Activated CD4-positive, alpha-beta memory T cell treated with anti-CD3 and anti-CD28 coated beads for 36 hours (primary cell): ENCODE data around the gene ATP8A1. TPM values are rescaled to one million over a fixed set of nuclear protein-coding genes. Genes with fewer than 3 reads are reported as not detected.

Experiments
- CTCF ChIA-PET: fragments of 350-600 bp; sonication (Branson Sonifier 250); formaldehyde crosslinking; loops from one replicate; lab custom pipeline; 2021; ENCODE audit warnings: antibody characterized with exemption, inconsistent platforms; lab: Charles Lee
- POLR2A ChIA-PET: fragments of 350-600 bp; sonication (Branson Sonifier 250); formaldehyde crosslinking; loops from one replicate; lab custom pipeline; 2021; ENCODE audit warnings: antibody characterized with exemption; lab: Charles Lee
- DNase-seq: peaks from one replicate; pipeline ENCODE4 v3.0.0-alpha.2; 2020
- H3K27ac Mint-ChIP-seq: one replicate; pipeline ENCODE4 v1.8.0; 2021; ENCODE audit warnings: mixed read lengths
- H3K27me3 Mint-ChIP-seq: one replicate; pipeline ENCODE4 v1.8.0; 2021; ENCODE audit warnings: mixed read lengths
- H3K36me3 Mint-ChIP-seq: one replicate; pipeline ENCODE4 v1.8.0; 2021; ENCODE audit warnings: mixed read lengths
- H3K4me1 Mint-ChIP-seq: one replicate; pipeline ENCODE4 v1.8.0; 2021; ENCODE audit warnings: low read depth, mixed read lengths
- H3K4me3 Mint-ChIP-seq: one replicate; pipeline ENCODE4 v1.8.0; 2021; ENCODE audit warnings: mild to moderate bottlenecking, mixed read lengths
- H3K9me3 Mint-ChIP-seq: one replicate; pipeline ENCODE4 v1.8.0; 2021; ENCODE audit warnings: mixed read lengths
- intact Hi-C: fragments of 100-400 bp; cut with micrococcal nuclease; formaldehyde crosslinking; loops from one replicate; pipeline ENCODE4 v1.15.1; 2023
- total RNA-seq, 2 experiments: library from RNA; stranded (reverse); gene quantifications; one replicate each; pipeline ENCODE4 v1.2.3, GENCODE V29; 2021

The ATP8A1 gene
- total RNA-seq, 2 experiments from 2014 or later = 23.9 to 24.0 TPM

GRCh38 chr4:42519803-42520417 is 137.0 kb downstream of the ATP8A1 start:
- Mint-ChIP-seq H3K27ac (no peak overlapping the region), H3K4me3 (no peak overlapping the region), H3K36me3 (peaks cover 7% of the 10 kb centered on the region), H3K27me3 (no peaks in the 10 kb centered on the region), H3K9me3 (no peaks in the 10 kb centered on the region), H3K4me1 (no peaks in the 10 kb centered on the region)
- ChIA-PET CTCF (interaction anchor here (0.6 to 3.8 kb wide), 31 partner anchors 8 to 1239 kb away, joined by 3 to 71 read pairs (median 3); no protein-coding TSS in a partner anchor), POLR2A (no interaction called here)
- intact Hi-C loops = loop anchor here (1.0 kb wide), 2 partner anchors 149 to 238 kb away; no protein-coding TSS in a partner anchor
- peak; percentile 25 for DNase-seq

GRCh38 chr4:42515156-42515884 is 141.6 kb downstream of the ATP8A1 start:
- Mint-ChIP-seq H3K27me3 (no peaks in the 10 kb centered on the region), H3K9me3 (no peaks in the 10 kb centered on the region), H3K27ac (no peak overlapping the region), H3K4me3 (no peak overlapping the region), H3K4me1 (no peaks in the 10 kb centered on the region), H3K36me3 (no peaks in the 10 kb centered on the region)
- ChIA-PET POLR2A (no interaction called here), CTCF (interaction anchor here (1.4 kb wide), 1 partner anchor 143 kb away, joined by 6 read pairs; no protein-coding TSS in a partner anchor)
- no peak for DNase-seq
- intact Hi-C loops = no loop called here

- CTCF ChIA-PET = no interaction called here
- Mint-ChIP-seq H3K9me3 (no peaks in the 10 kb centered on the region), H3K27me3 (no peaks in the 10 kb centered on the region), H3K27ac (no peak overlapping the region), H3K4me3 (no peak overlapping the region), H3K36me3 (no peaks in the 10 kb centered on the region), H3K4me1 (no peaks in the 10 kb centered on the region)
- DNase-seq = no peak
- POLR2A ChIA-PET = no interaction called here
- intact Hi-C loops = no loop called here
These were observed 143.0 kb downstream of the ATP8A1 start for GRCh38 chr4:42513748-42514492.

GRCh38 chr4:42512226-42512625 is 144.7 kb downstream of the ATP8A1 start:
- Mint-ChIP-seq H3K4me3 (no peak overlapping the region), H3K36me3 (peaks cover 2% of the 10 kb centered on the region), H3K27ac (no peak overlapping the region), H3K27me3 (no peaks in the 10 kb centered on the region), H3K9me3 (no peaks in the 10 kb centered on the region), H3K4me1 (no peaks in the 10 kb centered on the region)
- intact Hi-C loops = no loop called here
- POLR2A ChIA-PET = no interaction called here
- DNase-seq = no peak
- CTCF ChIA-PET = interaction anchor here (0.7 to 1.3 kb wide), 2 partner anchors 131 to 230 kb away, joined by 3 to 5 read pairs; no protein-coding TSS in a partner anchor

- no peaks in the 10 kb centered on the region for H3K27me3 Mint-ChIP-seq
- no peak overlapping the region for H3K27ac Mint-ChIP-seq
- H3K4me1 Mint-ChIP-seq = no peaks in the 10 kb centered on the region
- DNase-seq = no peak
- no peak overlapping the region for H3K4me3 Mint-ChIP-seq
- CTCF ChIA-PET = interaction anchor here (0.7 to 2.2 kb wide), 6 partner anchors 8 to 473 kb away, joined by 3 to 18 read pairs (median 3); no protein-coding TSS in a partner anchor
- POLR2A ChIA-PET = no interaction called here
- H3K9me3 Mint-ChIP-seq = no peaks in the 10 kb centered on the region
- intact Hi-C loops = no loop called here
- H3K36me3 Mint-ChIP-seq = peaks cover 16% of the 10 kb centered on the region
These were observed 146.7 kb downstream of the ATP8A1 start for GRCh38 chr4:42510225-42510624.

- H3K36me3 Mint-ChIP-seq = peaks cover 36% of the 10 kb centered on the region
- no peaks in the 10 kb centered on the region for H3K27me3 Mint-ChIP-seq
- H3K27ac Mint-ChIP-seq = no peak overlapping the region
- ChIA-PET CTCF (interaction anchor here (0.6 to 1.6 kb wide), 3 partner anchors 8 to 545 kb away, joined by 3 to 4 read pairs (median 4); no protein-coding TSS in a partner anchor), POLR2A (no interaction called here)
- intact Hi-C loops = no loop called here
- no peaks in the 10 kb centered on the region for H3K9me3 Mint-ChIP-seq
- DNase-seq = no peak
- H3K4me1 Mint-ChIP-seq = no peaks in the 10 kb centered on the region
- H3K4me3 Mint-ChIP-seq = no peak overlapping the region
These were observed 155.1 kb downstream of the ATP8A1 start for GRCh38 chr4:42501624-42502401.

GRCh38 chr4:42498040-42498439 is 158.9 kb downstream of the ATP8A1 start:
- H3K36me3 Mint-ChIP-seq = peaks cover 13% of the 10 kb centered on the region

GRCh38 chr4:42497142-42497910 is 159.6 kb downstream of the ATP8A1 start:
- H3K9me3 Mint-ChIP-seq = no peaks in the 10 kb centered on the region
- DNase-seq = no peak
- H3K4me1 Mint-ChIP-seq = no peaks in the 10 kb centered on the region
- intact Hi-C loops = no loop called here
- H3K4me3 Mint-ChIP-seq = no peak overlapping the region
- H3K36me3 Mint-ChIP-seq = peaks cover 13% of the 10 kb centered on the region
- H3K27ac Mint-ChIP-seq = no peak overlapping the region
- CTCF ChIA-PET = interaction anchor here (0.5 to 1.3 kb wide), 2 partner anchors 21 to 431 kb away, joined by 3 read pairs; no protein-coding TSS in a partner anchor
- H3K27me3 Mint-ChIP-seq = no peaks in the 10 kb centered on the region
- POLR2A ChIA-PET = no interaction called here

More at GRCh38 chr4:42498040-42498439, 158.9 kb downstream of the ATP8A1 start:
- DNase-seq = no peak
- ChIA-PET CTCF (interaction anchor here (0.5 to 1.3 kb wide), 5 partner anchors 12 to 432 kb away, joined by 3 read pairs; no protein-coding TSS in a partner anchor), POLR2A (no interaction called here)
- intact Hi-C loops = no loop called here
- H3K27ac Mint-ChIP-seq = no peak overlapping the region
- H3K9me3 Mint-ChIP-seq = no peaks in the 10 kb centered on the region
- no peak overlapping the region for H3K4me3 Mint-ChIP-seq
- H3K27me3 Mint-ChIP-seq = no peaks in the 10 kb centered on the region
- no peaks in the 10 kb centered on the region for H3K4me1 Mint-ChIP-seq

- intact Hi-C loops = no loop called here
- Mint-ChIP-seq H3K4me3 (no peak overlapping the region), H3K27ac (no peak overlapping the region), H3K36me3 (peaks cover 14% of the 10 kb centered on the region), H3K4me1 (peaks cover 2% of the 10 kb centered on the region), H3K27me3 (no peaks in the 10 kb centered on the region), H3K9me3 (no peaks in the 10 kb centered on the region)
- ChIA-PET CTCF (no interaction called here), POLR2A (no interaction called here)
- DNase-seq = no peak
These were observed 163.9 kb downstream of the ATP8A1 start for GRCh38 chr4:42492962-42493361.

- DNase-seq = no peak
- Mint-ChIP-seq H3K9me3 (no peaks in the 10 kb centered on the region), H3K27ac (no peak overlapping the region), H3K27me3 (no peaks in the 10 kb centered on the region), H3K36me3 (peaks cover 9% of the 10 kb centered on the region), H3K4me1 (peaks cover 2% of the 10 kb centered on the region), H3K4me3 (no peak overlapping the region)
- intact Hi-C loops = no loop called here
- POLR2A ChIA-PET = no interaction called here
- CTCF ChIA-PET = interaction anchor here (1.4 kb wide), 1 partner anchor 30 kb away, joined by 3 read pairs; no protein-coding TSS in a partner anchor
These were observed 166.9 kb downstream of the ATP8A1 start for GRCh38 chr4:42490015-42490414.

- no peak overlapping the region for H3K27ac Mint-ChIP-seq
- DNase-seq = no peak
- H3K27me3 Mint-ChIP-seq = no peaks in the 10 kb centered on the region
- H3K9me3 Mint-ChIP-seq = no peaks in the 10 kb centered on the region
- peaks cover 9% of the 10 kb centered on the region for H3K36me3 Mint-ChIP-seq
- ChIA-PET CTCF (interaction anchor here (1.4 kb wide), 1 partner anchor 31 kb away, joined by 3 read pairs; no protein-coding TSS in a partner anchor), POLR2A (no interaction called here)
- peaks cover 2% of the 10 kb centered on the region for H3K4me1 Mint-ChIP-seq
- H3K4me3 Mint-ChIP-seq = no peak overlapping the region
- intact Hi-C loops = no loop called here
These were observed 167.8 kb downstream of the ATP8A1 start for GRCh38 chr4:42489095-42489494.
